ENCODE results near the gene SYT5.

- TF ChIP-seq EZH2 (IDR thresholded peaks at IDR 0.05; ENCODE audit: borderline replicate concordance, low read length) = no peak
- TF ChIP-seq, protein P1, sequence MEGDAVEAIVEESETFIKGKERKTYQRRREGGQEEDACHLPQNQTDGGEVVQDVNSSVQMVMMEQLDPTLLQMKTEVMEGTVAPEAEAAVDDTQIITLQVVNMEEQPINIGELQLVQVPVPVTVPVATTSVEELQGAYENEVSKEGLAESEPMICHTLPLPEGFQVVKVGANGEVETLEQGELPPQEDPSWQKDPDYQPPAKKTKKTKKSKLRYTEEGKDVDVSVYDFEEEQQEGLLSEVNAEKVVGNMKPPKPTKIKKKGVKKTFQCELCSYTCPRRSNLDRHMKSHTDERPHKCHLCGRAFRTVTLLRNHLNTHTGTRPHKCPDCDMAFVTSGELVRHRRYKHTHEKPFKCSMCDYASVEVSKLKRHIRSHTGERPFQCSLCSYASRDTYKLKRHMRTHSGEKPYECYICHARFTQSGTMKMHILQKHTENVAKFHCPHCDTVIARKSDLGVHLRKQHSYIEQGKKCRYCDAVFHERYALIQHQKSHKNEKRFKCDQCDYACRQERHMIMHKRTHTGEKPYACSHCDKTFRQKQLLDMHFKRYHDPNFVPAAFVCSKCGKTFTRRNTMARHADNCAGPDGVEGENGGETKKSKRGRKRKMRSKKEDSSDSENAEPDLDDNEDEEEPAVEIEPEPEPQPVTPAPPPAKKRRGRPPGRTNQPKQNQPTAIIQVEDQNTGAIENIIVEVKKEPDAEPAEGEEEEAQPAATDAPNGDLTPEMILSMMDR (conservative IDR thresholded peaks at IDR 0.05 in 1 of 2, IDR thresholded peaks at IDR 0.05 in 1 of 2; ENCODE audit: extremely low read depth in 1 of 2, insufficient read depth in 1 of 2, low read depth in 1 of 2, low read length in 2 of 2) = no peak
Measured at GRCh38 chr19:55134736-55135135, 45.4 kb downstream of the SYT5 start.

Measured in mammary epithelial cell (primary cell).